HL-60/S4 treated with retinoic acid at 250 ng/mL for 4 days and 3 days (cell line): ENCODE data around the gene FAM120B.
"Not testable (repeated sequence)": the region's sequence is repeated elsewhere in the genome, so short reads cannot be mapped to it uniquely, and the experiment has no call there.

Source experiments
- in situ Hi-C: fragments of 300-500 bp; cut with MboI; formaldehyde crosslinking; loops from 2 replicates; pipeline ENCODE4 v1.7.0; 2022; ENCODE audit warnings: low sequenced_read_pairs

Gene FAM120B

GRCh38 chr6:170375661-170376060, 69.1 kb downstream of the FAM120B start:
- in situ Hi-C loops, result no loop called here

GRCh38 chr6:170376386-170377043, 70.0 kb downstream of the FAM120B start:
- in situ Hi-C loops, result no loop called here

- in situ Hi-C loops, result no loop called here
Observed at GRCh38 chr6:170378502-170378901, 71.9 kb downstream of the FAM120B start.

- in situ Hi-C loops, result no loop called here
Observed at GRCh38 chr6:170381562-170381961, 75.0 kb downstream of the FAM120B start.

GRCh38 chr6:170383466-170384035, 77.0 kb downstream of the FAM120B start:
- in situ Hi-C loops, result no loop called here

GRCh38 chr6:170385506-170385905, 78.9 kb downstream of the FAM120B start:
- in situ Hi-C loops, result no loop called here

- in situ Hi-C loops, result no loop called here
Observed at GRCh38 chr6:170388113-170388512, 81.6 kb downstream of the FAM120B start.

- in situ Hi-C loops, result no loop called here
Observed at GRCh38 chr6:170393033-170393432, 86.5 kb downstream of the FAM120B start.

GRCh38 chr6:170393807-170394399, 87.3 kb downstream of the FAM120B start:
- in situ Hi-C loops, result no loop called here

GRCh38 chr6:170394980-170395379, 88.4 kb downstream of the FAM120B start:
- in situ Hi-C loops, result no loop called here

GRCh38 chr6:170398743-170399369, 92.3 kb downstream of the FAM120B start:
- in situ Hi-C loops, result not testable (repeated sequence)

- in situ Hi-C loops, result not testable (repeated sequence)
Observed at GRCh38 chr6:170399955-170400558, 93.5 kb downstream of the FAM120B start.

GRCh38 chr6:170402318-170403040, 95.9 kb downstream of the FAM120B start:
- in situ Hi-C loops, result no loop called here

- in situ Hi-C loops, result no loop called here
Observed at GRCh38 chr6:170403451-170403850, 96.9 kb downstream of the FAM120B start.

- in situ Hi-C loops, result no loop called here
Observed at GRCh38 chr6:170404036-170404435, 97.5 kb downstream of the FAM120B start.

GRCh38 chr6:170404697-170405096, 98.1 kb downstream of the FAM120B start:
- in situ Hi-C loops, result no loop called here

GRCh38 chr6:170405311-170405975, 98.9 kb downstream of the FAM120B start:
- in situ Hi-C loops, result no loop called here

- in situ Hi-C loops, result no loop called here
Observed at GRCh38 chr6:170407200-170407599, 100.6 kb downstream of the FAM120B start.

- in situ Hi-C loops, result no loop called here
Observed at GRCh38 chr6:170407932-170408331, 101.4 kb downstream of the FAM120B start.

GRCh38 chr6:170409746-170410145, 103.2 kb downstream of the FAM120B start:
- in situ Hi-C loops, result not testable (repeated sequence)
